Measurements from ENCODE around the gene ABHD5. TPM values are rescaled to one million over a fixed set of nuclear protein-coding genes. Genes with fewer than 3 reads are reported as not detected.

Gene ABHD5
- total and polyA plus RNA-seq, 2 of the 13 experiments (the other 11 are each of a cell fraction or from before 2014, with no cell fraction given): 4.5 to 13.3 TPM

- POLR2A ChIA-PET: no interaction called here
- FAIRE-seq (no peak), DNase-seq (ENCODE audit: low spot score) (no peak), ATAC-seq (no peak)
- Histone ChIP-seq H3K4me1 (ENCODE audit: insufficient read depth, low read length) (peaks cover 55% of the 10 kb centered on the region), H2AFZ (ENCODE audit: low read length) (no peak overlapping the region), H3K4me2 (ENCODE audit: low read depth, low read length) (no peak overlapping the region), H3K36me3 (replicated peaks in 1 of 2; ENCODE audit: control insufficient read depth in 1 of 2, insufficient read depth in 2 of 2, low read length in 2 of 2) (no peaks in the 10 kb centered on the region), H3K27ac (ENCODE audit: extremely low read length, insufficient read depth, low read length) (no peak overlapping the region), H3K79me2 (ENCODE audit: insufficient read depth, low read length) (no peaks in the 10 kb centered on the region), H3K27me3 (ENCODE audit: control insufficient read depth in 1 of 2, insufficient read depth in 2 of 2, low read length in 2 of 2) (no peaks in the 10 kb centered on the region), H3K9ac (ENCODE audit: insufficient read depth, low read depth, low read length) (no peak overlapping the region), H3K4me3 (replicated peaks in 1 of 3; ENCODE audit: insufficient read depth in 1 of 3, low read depth in 2 of 3, low read length in 3 of 3) (no peak overlapping the region), H3K9me3 (ENCODE audit: low read length) (no peaks in the 10 kb centered on the region), H4K20me1 (ENCODE audit: insufficient read depth, low read length) (no peaks in the 10 kb centered on the region)
- intact Hi-C loops (cut with micrococcal nuclease; ENCODE audit: unreplicated experiment): no loop called here
- no TSS peak for BruUV-seq (replicated peaks)
- in situ Hi-C loops (cut with HindIII; ENCODE audit: extremely low pct_ligation_motif_present, low pct_unique_long_range_greater_than_20kb): no loop called here
- TF ChIP-seq, protein P1, sequence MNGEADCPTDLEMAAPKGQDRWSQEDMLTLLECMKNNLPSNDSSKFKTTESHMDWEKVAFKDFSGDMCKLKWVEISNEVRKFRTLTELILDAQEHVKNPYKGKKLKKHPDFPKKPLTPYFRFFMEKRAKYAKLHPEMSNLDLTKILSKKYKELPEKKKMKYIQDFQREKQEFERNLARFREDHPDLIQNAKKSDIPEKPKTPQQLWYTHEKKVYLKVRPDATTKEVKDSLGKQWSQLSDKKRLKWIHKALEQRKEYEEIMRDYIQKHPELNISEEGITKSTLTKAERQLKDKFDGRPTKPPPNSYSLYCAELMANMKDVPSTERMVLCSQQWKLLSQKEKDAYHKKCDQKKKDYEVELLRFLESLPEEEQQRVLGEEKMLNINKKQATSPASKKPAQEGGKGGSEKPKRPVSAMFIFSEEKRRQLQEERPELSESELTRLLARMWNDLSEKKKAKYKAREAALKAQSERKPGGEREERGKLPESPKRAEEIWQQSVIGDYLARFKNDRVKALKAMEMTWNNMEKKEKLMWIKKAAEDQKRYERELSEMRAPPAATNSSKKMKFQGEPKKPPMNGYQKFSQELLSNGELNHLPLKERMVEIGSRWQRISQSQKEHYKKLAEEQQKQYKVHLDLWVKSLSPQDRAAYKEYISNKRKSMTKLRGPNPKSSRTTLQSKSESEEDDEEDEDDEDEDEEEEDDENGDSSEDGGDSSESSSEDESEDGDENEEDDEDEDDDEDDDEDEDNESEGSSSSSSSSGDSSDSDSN (CRISPR knock-in tag; IDR thresholded peaks at IDR 0.05): no peak
- TF ChIP-seq SRSF9 (IDR thresholded peaks at IDR 0.05; ENCODE audit: borderline replicate concordance, insufficient read depth, low read depth, low read length, poor library complexity, severe bottlenecking) (no peak), MAFG (CRISPR knock-in tag; IDR thresholded peaks at IDR 0.05) (no peak)
- TF ChIP-seq, protein P2, sequence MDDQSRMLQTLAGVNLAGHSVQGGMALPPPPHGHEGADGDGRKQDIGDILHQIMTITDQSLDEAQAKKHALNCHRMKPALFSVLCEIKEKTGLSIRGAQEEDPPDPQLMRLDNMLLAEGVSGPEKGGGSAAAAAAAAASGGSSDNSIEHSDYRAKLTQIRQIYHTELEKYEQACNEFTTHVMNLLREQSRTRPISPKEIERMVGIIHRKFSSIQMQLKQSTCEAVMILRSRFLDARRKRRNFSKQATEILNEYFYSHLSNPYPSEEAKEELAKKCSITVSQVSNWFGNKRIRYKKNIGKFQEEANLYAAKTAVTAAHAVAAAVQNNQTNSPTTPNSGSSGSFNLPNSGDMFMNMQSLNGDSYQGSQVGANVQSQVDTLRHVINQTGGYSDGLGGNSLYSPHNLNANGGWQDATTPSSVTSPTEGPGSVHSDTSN (CRISPR knock-in tag; IDR thresholded peaks at IDR 0.05; ENCODE audit: borderline replicate concordance): no peak
- TF ChIP-seq, protein P3, sequence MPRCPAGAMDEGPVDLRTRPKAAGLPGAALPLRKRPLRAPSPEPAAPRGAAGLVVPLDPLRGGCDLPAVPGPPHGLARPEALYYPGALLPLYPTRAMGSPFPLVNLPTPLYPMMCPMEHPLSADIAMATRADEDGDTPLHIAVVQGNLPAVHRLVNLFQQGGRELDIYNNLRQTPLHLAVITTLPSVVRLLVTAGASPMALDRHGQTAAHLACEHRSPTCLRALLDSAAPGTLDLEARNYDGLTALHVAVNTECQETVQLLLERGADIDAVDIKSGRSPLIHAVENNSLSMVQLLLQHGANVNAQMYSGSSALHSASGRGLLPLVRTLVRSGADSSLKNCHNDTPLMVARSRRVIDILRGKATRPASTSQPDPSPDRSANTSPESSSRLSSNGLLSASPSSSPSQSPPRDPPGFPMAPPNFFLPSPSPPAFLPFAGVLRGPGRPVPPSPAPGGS (CRISPR knock-in tag; IDR thresholded peaks at IDR 0.05): no peak
- CTCF ChIA-PET (ENCODE audit: low intra/inter-chr PET ratio, low total read pairs): no interaction called here
- 98% methylated on average over 2 of the region's 2 CpGs for WGBS (ENCODE audit: low lambda C conversion rate)
These were observed 43.9 kb downstream of the ABHD5 start for GRCh38 chr3:43734685-43735084.

Measured in HepG2 (cell line).